A673 (cell line): ENCODE measurements around the gene TPP1.

ENCODE experiments used
- EZH2 ChIP-seq: fragments of 200-600 bp; sonication (generic); IDR thresholded peaks from 2 replicates; pipeline ENCODE4 v1.6.1; 2017; ENCODE audit warnings: borderline replicate concordance, low read depth, mild to moderate bottlenecking, mixed read lengths, antibody characterized with exemption, low read length; ENCODE audit not compliant: poor library complexity, severe bottlenecking
- TF ChIP-seq, protein P1 (sequence below): fragments of 300-800, 200-600 bp; sonication (generic); conservative IDR thresholded peaks from 2 replicates; pipeline ENCODE4 v1.5.1; 2017; ENCODE audit warnings: low read depth, mild to moderate bottlenecking, antibody characterized with exemption, low read length, moderate library complexity, mixed read lengths

DNA sequence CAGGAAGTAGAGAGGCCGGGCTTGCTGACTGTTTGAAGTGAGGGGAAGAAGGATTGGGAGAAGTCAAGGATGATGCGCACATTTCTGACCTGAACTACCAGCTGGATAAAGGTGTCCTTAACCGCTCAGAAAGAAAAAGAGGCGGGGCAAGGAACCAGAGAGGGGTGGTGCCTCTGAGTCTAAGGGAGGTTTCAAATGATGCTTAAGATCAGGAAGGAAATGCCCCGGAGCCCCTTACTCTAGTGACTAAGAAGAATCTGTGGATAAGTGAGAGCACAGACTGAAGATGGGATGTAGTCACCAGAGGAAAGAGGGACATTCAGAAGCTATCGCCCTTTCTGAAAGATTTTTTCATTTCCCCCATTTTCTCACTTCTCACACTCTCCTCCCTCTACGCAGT lies 23.7 kb upstream of the TPP1 start:
- TF ChIP-seq, protein P1, sequence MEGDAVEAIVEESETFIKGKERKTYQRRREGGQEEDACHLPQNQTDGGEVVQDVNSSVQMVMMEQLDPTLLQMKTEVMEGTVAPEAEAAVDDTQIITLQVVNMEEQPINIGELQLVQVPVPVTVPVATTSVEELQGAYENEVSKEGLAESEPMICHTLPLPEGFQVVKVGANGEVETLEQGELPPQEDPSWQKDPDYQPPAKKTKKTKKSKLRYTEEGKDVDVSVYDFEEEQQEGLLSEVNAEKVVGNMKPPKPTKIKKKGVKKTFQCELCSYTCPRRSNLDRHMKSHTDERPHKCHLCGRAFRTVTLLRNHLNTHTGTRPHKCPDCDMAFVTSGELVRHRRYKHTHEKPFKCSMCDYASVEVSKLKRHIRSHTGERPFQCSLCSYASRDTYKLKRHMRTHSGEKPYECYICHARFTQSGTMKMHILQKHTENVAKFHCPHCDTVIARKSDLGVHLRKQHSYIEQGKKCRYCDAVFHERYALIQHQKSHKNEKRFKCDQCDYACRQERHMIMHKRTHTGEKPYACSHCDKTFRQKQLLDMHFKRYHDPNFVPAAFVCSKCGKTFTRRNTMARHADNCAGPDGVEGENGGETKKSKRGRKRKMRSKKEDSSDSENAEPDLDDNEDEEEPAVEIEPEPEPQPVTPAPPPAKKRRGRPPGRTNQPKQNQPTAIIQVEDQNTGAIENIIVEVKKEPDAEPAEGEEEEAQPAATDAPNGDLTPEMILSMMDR = no peak
- no peak for TF ChIP-seq EZH2
